T-cell (primary cell): Measurements from ENCODE around the gene NLRX1. TPM values are rescaled to one million over a fixed set of nuclear protein-coding genes. Genes with fewer than 3 reads are reported as not detected.

Source experiments
- ATAC-seq, 4 experiments: fragments of 200-7000 bp in 3 of 4; fragments of 150-1000 bp in 1 of 4; cut with Tn5 transposase; replicated peaks in 1 of 4; 1 replicate in 3 of 4; 2 replicates in 1 of 4; pipeline ENCODE4 v1.10.0; 2021; ENCODE audit warnings: moderate library complexity in 3 of 4, mild to moderate bottlenecking in 2 of 4, moderate number of reproducible peaks in 1 of 4
- CTCF ChIA-PET, 2 donors: fragments of 300-600 bp; sonication (Branson Sonifier 250); formaldehyde crosslinking; loops; one replicate each; lab custom pipeline; 2022; ENCODE audit warnings: antibody characterized with exemption in 2 of 2; lab: Charles Lee
- POLR2A ChIA-PET, 2 donors: fragments of 300-600 bp; sonication (Branson Sonifier 250); formaldehyde crosslinking; loops; one replicate each; lab custom pipeline; 2022; ENCODE audit warnings: antibody characterized with exemption in 2 of 2; lab: Charles Lee
- DNase-seq, 35 experiments: peaks; one replicate each; pipeline versions ENCODE4 v3.0.0 to v3.0.0-alpha.2; 2013 to 2023
- H3K27ac ChIP-seq: one replicate; pipeline ENCODE4 v1.5.1; 2013; ENCODE audit warnings: low read length
- H3K27me3 ChIP-seq, 2 experiments: replicated peaks in 1 of 2; 1 replicate in 1 of 2; 2 replicates in 1 of 2; pipeline versions ENCODE4 v1.6.1 to v1.7.0; 2013; ENCODE audit warnings: low read length in 1 of 2, mixed read lengths in 1 of 2; ENCODE audit not compliant: control insufficient read depth in 2 of 2, insufficient read depth in 2 of 2; ENCODE audit errors: extremely low read depth in 1 of 2
- H3K36me3 ChIP-seq, 2 donors: 1 replicate in 1 of 2; 2 replicates in 1 of 2; pipeline versions ENCODE4 v1.6.1 to v1.7.0; 2013; ENCODE audit warnings: low read length in 1 of 2; ENCODE audit not compliant: control insufficient read depth in 2 of 2, insufficient read depth in 1 of 2; ENCODE audit errors: extremely low read depth in 1 of 2
- H3K4me1 ChIP-seq, 2 experiments: 1 replicate in 1 of 2; 2 replicates in 1 of 2; pipeline versions ENCODE4 v1.6.1 to v1.7.0; 2013; ENCODE audit warnings: low read length in 2 of 2, mixed read lengths in 1 of 2; ENCODE audit not compliant: insufficient read depth in 2 of 2, control insufficient read depth in 1 of 2; ENCODE audit errors: extremely low read depth in 1 of 2
- H3K4me3 ChIP-seq, 2 donors: 1 replicate in 1 of 2; 2 replicates in 1 of 2; pipeline versions ENCODE4 v1.5.1 to v1.7.0; 2013; ENCODE audit warnings: mild to moderate bottlenecking in 2 of 2, low read length in 1 of 2, moderate library complexity in 1 of 2; ENCODE audit not compliant: control insufficient read depth in 1 of 2; ENCODE audit errors: extremely low read depth in 1 of 2
- H3K9me3 ChIP-seq: 2 replicates; pipeline ENCODE4 v1.7.0; 2013
- H3K27ac Mint-ChIP-seq, 2 donors: one replicate each; pipeline ENCODE4 v1.8.0; 2020 to 2021; ENCODE audit warnings: mild to moderate bottlenecking in 2 of 2, mixed read lengths in 2 of 2
- H3K27me3 Mint-ChIP-seq, 2 donors: one replicate each; pipeline ENCODE4 v1.8.0; 2021 to 2022; ENCODE audit warnings: mixed read lengths in 2 of 2
- H3K36me3 Mint-ChIP-seq: one replicate; pipeline ENCODE4 v1.8.0; 2021; ENCODE audit warnings: mixed read lengths
- H3K4me1 Mint-ChIP-seq, 3 donors: one replicate each; pipeline ENCODE4 v1.8.0; 2020 to 2022; ENCODE audit warnings: mixed read lengths in 3 of 3, mild to moderate bottlenecking in 1 of 3
- H3K4me3 Mint-ChIP-seq, 3 donors: one replicate each; pipeline ENCODE4 v1.8.0; 2020 to 2022; ENCODE audit warnings: mild to moderate bottlenecking in 3 of 3, mixed read lengths in 3 of 3, moderate library complexity in 3 of 3
- H3K9me3 Mint-ChIP-seq, 3 donors: one replicate each; pipeline ENCODE4 v1.8.0; 2020 to 2022; ENCODE audit warnings: mixed read lengths in 3 of 3
- WGBS: methylation state at CpG from one replicate; pipeline ENCODE4 v1.1.5; 2013; ENCODE audit warnings: missing lambda C conversion rate; ENCODE audit not compliant: insufficient coverage; 5-methylcytosine and 5-hydroxymethylcytosine counted together
- total RNA-seq, 35 experiments: library from RNA in 6 of 35; stranded (reverse) in 6 of 35; fragments of 120-200 nt in 1 of 35; gene quantifications; one replicate each; pipeline versions ENCODE4 v1.2.1 to v1.2.4 and lab custom pipeline; 2013 to 2026

NLRX1 gene
- total RNA-seq, 5 donors from 2014 or later (not counting 1 experiment from before 2014, with no cell fraction given), result 6.5 to 12.8 (median 11.6) TPM

DNA sequence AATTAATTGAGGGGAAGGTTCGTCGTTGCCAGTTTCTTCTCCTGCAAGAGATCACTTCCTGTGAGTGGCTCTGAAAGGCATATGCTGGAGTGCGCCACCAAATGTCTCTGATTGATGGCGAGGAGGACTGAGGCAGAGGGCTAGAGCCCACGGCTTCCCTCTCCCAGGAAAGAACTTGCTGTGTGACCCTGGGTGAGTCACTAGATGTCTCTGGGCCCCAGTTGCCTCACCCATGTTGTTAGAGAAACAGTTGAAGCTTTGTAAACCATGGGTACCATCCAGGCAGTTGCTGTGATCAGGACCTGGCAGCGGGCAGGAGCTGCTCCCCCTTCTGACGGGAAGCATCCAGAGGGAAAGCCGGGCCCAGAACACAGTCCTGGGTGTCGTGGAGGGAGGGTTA, 16.5 kb upstream of the NLRX1 start:
- CTCF ChIA-PET, result no interaction called here
- no peak for ATAC-seq
- Histone ChIP-seq H3K27ac (no peak overlapping the region), H3K4me3 (no peak overlapping the region), H3K4me1 (peaks cover 0 to 21% of the 10 kb centered on the region in 2 experiments), H3K27me3 (peaks cover 0 to 61% of the 10 kb centered on the region in 2 experiments), H3K9me3 (no peaks in the 10 kb centered on the region), H3K36me3 (no peaks in the 10 kb centered on the region)
- POLR2A ChIA-PET, result interaction anchor here (0.5 to 0.6 kb wide), 3 partner anchors 15 to 209 kb away, joined by 3 to 8 read pairs (median 3); partner anchors contain the start of gene HINFP (in 1 of the 2)
- 37% methylated on average over 5 of the region's 9 CpGs for WGBS
- peak overlapping the region in 1 of 2 donors; percentile 20 for H3K27ac Mint-ChIP-seq
- no peaks in the 10 kb centered on the region for H3K9me3 Mint-ChIP-seq
- no peak for DNase-seq
- peaks cover 11 to 36% of the 10 kb centered on the region in 2 donors for H3K27me3 Mint-ChIP-seq
- peaks cover 10 to 15% (median 13%) of the 10 kb centered on the region in 3 donors for H3K4me1 Mint-ChIP-seq
- no peak overlapping the region for H3K4me3 Mint-ChIP-seq
- no peaks in the 10 kb centered on the region for H3K36me3 Mint-ChIP-seq

- ATAC-seq, result no peak
- Histone ChIP-seq H3K27me3 (peaks cover 0 to 62% of the 10 kb centered on the region in 2 experiments), H3K36me3 (no peaks in the 10 kb centered on the region), H3K27ac (no peak overlapping the region), H3K9me3 (no peaks in the 10 kb centered on the region), H3K4me1 (peaks cover 0 to 21% of the 10 kb centered on the region in 2 experiments), H3K4me3 (no peak overlapping the region)
- no peaks in the 10 kb centered on the region for H3K36me3 Mint-ChIP-seq
- WGBS, result 80% methylated on average over 1 of the region's 4 CpGs
- no peak for DNase-seq
- H3K27me3 Mint-ChIP-seq, result peaks cover 6 to 31% of the 10 kb centered on the region in 2 donors
- CTCF ChIA-PET, result no interaction called here
- no peaks in the 10 kb centered on the region for H3K9me3 Mint-ChIP-seq
- H3K4me3 Mint-ChIP-seq, result no peak overlapping the region
- no peak overlapping the region for H3K27ac Mint-ChIP-seq
- POLR2A ChIA-PET, result interaction anchor here (0.5 to 0.6 kb wide), 2 partner anchors 31 to 209 kb away, joined by 3 read pairs; partner anchors contain the start of gene HINFP (in 1 of the 2)
- H3K4me1 Mint-ChIP-seq, result peaks cover 10 to 11% (median 10%) of the 10 kb centered on the region in 3 donors
Observed at GRCh38 chr11:119152604-119153003, 15.9 kb upstream of the NLRX1 start.

DNA sequence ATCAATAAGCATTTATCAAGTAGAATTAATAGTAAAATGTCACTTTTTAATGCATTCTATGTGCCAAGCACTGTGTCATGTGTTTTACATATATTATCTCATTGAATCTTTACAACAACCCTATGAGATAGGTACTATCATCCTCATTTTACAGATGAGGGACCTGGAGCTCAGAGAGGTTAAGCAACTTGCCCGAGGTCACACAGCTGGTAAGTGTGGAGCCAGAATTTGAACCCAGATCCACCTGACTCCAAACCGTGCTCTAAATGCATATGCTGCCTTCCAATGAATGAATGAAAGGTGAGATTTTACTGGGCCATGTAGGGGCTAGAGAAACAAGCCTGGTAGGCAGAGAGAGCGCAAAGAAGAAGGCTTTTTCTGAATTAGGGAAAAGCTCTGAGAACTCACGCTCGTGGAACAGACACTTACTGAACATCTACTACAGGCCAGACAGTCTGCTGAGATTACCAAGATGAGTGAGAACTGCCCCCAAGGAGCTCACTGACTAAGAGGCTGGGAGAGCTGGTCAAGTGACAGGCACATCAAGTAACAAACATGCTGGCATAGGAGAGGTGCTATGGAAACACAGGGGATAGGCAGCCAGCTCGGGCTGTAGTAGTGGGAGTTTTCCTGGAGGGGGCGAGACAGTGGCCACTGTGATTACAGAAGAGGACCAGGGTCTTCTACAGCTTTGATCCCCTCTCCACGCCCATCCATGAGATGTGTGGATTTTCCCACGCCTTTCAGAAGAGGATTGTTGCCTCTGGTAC, 15.3 kb upstream of the NLRX1 start:
- H3K4me1 ChIP-seq, result peaks cover 0 to 16% of the 10 kb centered on the region in 2 experiments
- H3K27me3 ChIP-seq, result peaks cover 0 to 56% of the 10 kb centered on the region in 2 experiments
- H3K9me3 Mint-ChIP-seq, result no peaks in the 10 kb centered on the region
- no peak for ATAC-seq
- WGBS, result 56% methylated on average over 3 of the region's 9 CpGs
- H3K27me3 Mint-ChIP-seq, result peaks cover 0 to 25% of the 10 kb centered on the region in 2 donors
- H3K36me3 ChIP-seq, result no peaks in the 10 kb centered on the region
- no peak overlapping the region for H3K27ac Mint-ChIP-seq
- peaks cover 5% of the 10 kb centered on the region in 3 donors for H3K4me1 Mint-ChIP-seq
- no peaks in the 10 kb centered on the region for H3K36me3 Mint-ChIP-seq
- ChIA-PET CTCF (interaction anchor here in 1 of 2 donors (0.5 kb wide), 1 partner anchor 275 kb away, joined by 3 read pairs; no protein-coding TSS in a partner anchor), POLR2A (interaction anchor here in 1 of 2 donors (0.5 kb wide), 1 partner anchor 163 kb away, joined by 9 read pairs; no protein-coding TSS in a partner anchor)
- no peaks in the 10 kb centered on the region for H3K9me3 ChIP-seq
- no peak overlapping the region for H3K27ac ChIP-seq
- H3K4me3 ChIP-seq, result no peak overlapping the region
- no peak for DNase-seq
- H3K4me3 Mint-ChIP-seq, result no peak overlapping the region

GRCh38 chr11:119154178-119154577, 14.3 kb upstream of the NLRX1 start:
- Histone ChIP-seq H3K27me3 (peaks cover 0 to 47% of the 10 kb centered on the region in 2 experiments), H3K9me3 (no peaks in the 10 kb centered on the region), H3K4me1 (peaks cover 0 to 8% of the 10 kb centered on the region in 2 experiments), H3K36me3 (no peaks in the 10 kb centered on the region), H3K27ac (no peak overlapping the region), H3K4me3 (no peak overlapping the region)
- ChIA-PET POLR2A (no interaction called here), CTCF (interaction anchor here (0.6 kb wide), 2 partner anchors 380 to 419 kb away, joined by 4 to 8 read pairs; no protein-coding TSS in a partner anchor)
- H3K4me1 Mint-ChIP-seq, result no peaks in the 10 kb centered on the region
- no peak overlapping the region for H3K27ac Mint-ChIP-seq
- no CpG with 5 or more reads among the region's 6 CpGs for WGBS
- H3K36me3 Mint-ChIP-seq, result no peaks in the 10 kb centered on the region
- ATAC-seq (no peak), DNase-seq (no peak)
- no peaks in the 10 kb centered on the region for H3K9me3 Mint-ChIP-seq
- no peak overlapping the region for H3K4me3 Mint-ChIP-seq
- peaks cover 0 to 23% of the 10 kb centered on the region in 2 donors for H3K27me3 Mint-ChIP-seq

GRCh38 chr11:119155733-119156492, 12.6 kb upstream of the NLRX1 start:
- no peaks in the 10 kb centered on the region for H3K9me3 ChIP-seq
- Mint-ChIP-seq H3K4me1 (no peaks in the 10 kb centered on the region), H3K4me3 (no peak overlapping the region), H3K9me3 (no peaks in the 10 kb centered on the region), H3K27ac (no peak overlapping the region), H3K36me3 (no peaks in the 10 kb centered on the region), H3K27me3 (peaks cover 0 to 24% of the 10 kb centered on the region in 2 donors)
- DNase-seq (no peak), ATAC-seq (no peak)
- ChIA-PET CTCF (interaction anchor here in 1 of 2 donors (1.1 kb wide), 1 partner anchor 8 kb away, joined by 4 read pairs; no protein-coding TSS in a partner anchor), POLR2A (interaction anchor here in 1 of 2 donors (0.6 kb wide), 1 partner anchor 13 kb away, joined by 3 read pairs; no protein-coding TSS in a partner anchor)
- H3K27me3 ChIP-seq, result peaks cover 0 to 39% of the 10 kb centered on the region in 2 experiments
- no peak overlapping the region for H3K4me3 ChIP-seq
- no peaks in the 10 kb centered on the region for H3K4me1 ChIP-seq
- H3K27ac ChIP-seq, result no peak overlapping the region
- WGBS, result 56% methylated on average over 4 of the region's 8 CpGs
- no peaks in the 10 kb centered on the region for H3K36me3 ChIP-seq

GRCh38 chr11:119156496-119156895, 12.0 kb upstream of the NLRX1 start:
- Histone ChIP-seq H3K27ac (no peak overlapping the region), H3K36me3 (no peaks in the 10 kb centered on the region), H3K27me3 (peaks cover 0 to 36% of the 10 kb centered on the region in 2 experiments), H3K4me3 (no peak overlapping the region), H3K4me1 (no peaks in the 10 kb centered on the region), H3K9me3 (no peaks in the 10 kb centered on the region)
- DNase-seq (no peak), ATAC-seq (no peak)
- POLR2A ChIA-PET, result no interaction called here
- CTCF ChIA-PET, result interaction anchor here in 1 of 2 donors (1.1 kb wide), 1 partner anchor 9 kb away, joined by 4 read pairs; no protein-coding TSS in a partner anchor
- peaks cover 0 to 24% of the 10 kb centered on the region in 2 donors for H3K27me3 Mint-ChIP-seq
- H3K27ac Mint-ChIP-seq, result no peak overlapping the region
- 83% methylated on average over 2 of the region's 10 CpGs for WGBS
- no peaks in the 10 kb centered on the region for H3K4me1 Mint-ChIP-seq
- no peaks in the 10 kb centered on the region for H3K36me3 Mint-ChIP-seq
- no peaks in the 10 kb centered on the region for H3K9me3 Mint-ChIP-seq
- no peak overlapping the region for H3K4me3 Mint-ChIP-seq
